ENCODE results near the gene DHRS3.
"Not testable (repeated sequence)": the region's sequence is repeated elsewhere in the genome, so short reads cannot be mapped to it uniquely, and the experiment has no call there.

DHRS3 gene

DNA sequence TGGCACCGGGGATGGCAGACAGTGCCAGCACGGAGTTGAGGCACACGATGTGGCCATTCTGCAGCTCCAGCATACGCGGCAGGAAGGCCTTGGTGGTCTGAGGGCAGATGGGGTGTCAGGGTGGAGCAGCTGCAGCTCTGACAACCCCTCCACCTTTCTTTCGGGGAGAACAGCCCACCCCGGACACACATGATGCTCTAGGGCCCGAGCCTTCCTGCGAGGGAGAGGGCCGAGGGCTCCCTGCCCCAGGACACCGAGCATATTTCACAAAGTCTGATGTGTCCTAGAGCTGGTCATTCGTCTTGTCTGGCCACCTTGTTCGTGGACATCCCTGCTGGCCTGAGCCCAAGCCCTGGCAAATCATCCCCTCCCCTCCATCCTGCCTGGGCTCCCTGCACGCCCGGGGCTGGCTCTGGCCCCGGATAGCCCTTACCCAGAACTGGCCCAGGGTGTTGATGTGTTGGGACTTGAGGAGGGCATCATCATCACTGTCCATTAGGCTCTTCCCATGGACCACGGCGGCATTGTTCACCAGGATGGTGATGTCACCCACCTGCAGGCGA lies 39.1 kb downstream of the DHRS3 start:
- DNase-seq = no peak

DNA sequence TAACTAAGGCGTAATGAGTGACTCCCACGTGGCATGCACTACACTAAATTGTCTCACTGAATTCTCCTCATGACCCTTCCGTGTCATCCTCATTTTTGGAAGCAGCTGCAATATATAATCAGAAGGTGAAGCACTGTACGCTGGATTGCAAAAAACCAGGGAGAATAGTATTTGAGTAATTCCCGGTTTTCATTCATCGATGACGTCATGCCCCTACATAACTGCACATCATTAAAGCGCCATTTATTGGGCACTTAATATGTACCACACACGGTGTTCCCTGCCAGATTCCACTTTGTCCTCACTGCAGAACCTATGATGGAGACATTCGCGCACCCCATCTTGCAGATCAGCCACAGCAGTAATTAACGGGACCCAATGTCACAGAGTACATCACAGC lies 41.0 kb downstream of the DHRS3 start:
- no peak for DNase-seq

DNA sequence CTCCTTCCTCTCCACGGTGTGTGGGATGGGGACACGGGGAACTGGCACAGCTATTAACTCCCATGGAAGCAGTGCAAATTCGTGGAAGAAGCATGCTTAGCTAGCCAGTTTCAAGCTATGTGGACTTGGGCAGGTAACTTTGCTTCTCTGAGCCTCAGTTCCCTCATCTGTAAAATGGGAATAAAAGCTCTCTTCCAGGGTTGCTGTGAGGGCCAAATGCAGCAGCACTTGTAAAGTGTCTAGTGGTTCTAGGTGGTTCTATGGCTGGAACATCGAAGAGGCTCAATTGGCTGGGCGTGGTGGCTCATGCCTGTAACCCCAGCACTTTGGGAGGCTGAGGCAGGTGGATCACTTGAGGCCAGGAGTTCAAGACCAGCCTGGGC lies 43.3 kb downstream of the DHRS3 start:
- DNase-seq = no peak

DNA sequence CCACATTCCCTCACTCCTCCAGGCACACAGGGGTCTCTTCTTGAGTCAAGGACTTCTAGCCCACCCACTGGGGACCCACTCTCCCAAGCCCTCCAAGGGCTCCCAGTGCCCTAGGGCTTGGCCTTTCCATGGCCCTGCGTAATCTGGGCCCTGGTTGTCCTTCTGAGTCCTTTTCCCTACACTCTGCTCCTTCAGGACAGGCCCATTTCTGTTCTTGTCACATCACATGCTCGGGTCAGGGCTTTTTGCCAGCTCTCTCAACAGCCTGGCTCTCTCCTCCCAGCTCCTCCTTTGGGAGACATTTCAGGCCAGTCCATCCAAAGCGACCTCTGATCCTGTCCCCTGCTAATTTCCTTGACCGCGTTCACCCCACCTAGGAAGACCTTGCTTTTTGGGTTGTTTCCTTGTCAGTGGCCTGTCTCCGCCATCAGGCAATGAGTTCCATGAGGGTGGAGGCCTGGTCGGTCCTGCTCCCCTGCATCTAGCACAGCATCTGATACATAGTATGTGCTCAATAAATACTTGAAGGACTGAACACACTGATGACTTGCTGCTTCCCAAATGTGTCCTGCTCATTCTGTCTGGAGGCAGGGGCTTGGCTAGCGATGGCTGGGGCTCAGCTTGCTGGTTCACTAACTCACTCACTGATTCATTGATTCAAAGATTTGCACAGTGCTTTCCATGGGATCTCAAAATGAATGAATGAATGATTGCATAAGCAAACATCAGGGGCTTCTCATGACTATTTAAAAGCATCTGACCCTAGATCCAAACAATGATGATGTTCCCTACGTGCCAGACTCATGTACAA lies 44.8 kb downstream of the DHRS3 start:
- peak in 1 of 51 donors; percentile 4 for DNase-seq

DNA sequence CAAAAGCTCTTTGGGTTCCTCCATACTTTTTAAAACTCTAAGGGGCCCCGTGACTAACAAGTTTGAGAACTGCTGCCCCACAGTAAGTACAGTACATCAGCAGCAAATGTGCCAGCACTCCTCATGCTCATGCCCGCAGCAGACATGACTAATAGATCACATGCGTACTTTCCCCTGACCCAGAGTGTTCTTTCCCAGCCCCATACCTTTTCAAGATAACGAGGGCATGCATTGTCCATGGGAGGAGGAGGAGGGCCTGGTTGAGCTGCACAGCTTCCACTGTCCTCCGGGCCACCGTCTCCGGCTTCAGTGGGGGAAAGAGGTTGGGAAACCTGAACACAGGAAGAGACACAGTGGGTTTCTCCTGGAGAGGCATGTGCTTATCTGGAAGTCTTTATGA lies 45.5 kb downstream of the DHRS3 start:
- no peak for DNase-seq

DNA sequence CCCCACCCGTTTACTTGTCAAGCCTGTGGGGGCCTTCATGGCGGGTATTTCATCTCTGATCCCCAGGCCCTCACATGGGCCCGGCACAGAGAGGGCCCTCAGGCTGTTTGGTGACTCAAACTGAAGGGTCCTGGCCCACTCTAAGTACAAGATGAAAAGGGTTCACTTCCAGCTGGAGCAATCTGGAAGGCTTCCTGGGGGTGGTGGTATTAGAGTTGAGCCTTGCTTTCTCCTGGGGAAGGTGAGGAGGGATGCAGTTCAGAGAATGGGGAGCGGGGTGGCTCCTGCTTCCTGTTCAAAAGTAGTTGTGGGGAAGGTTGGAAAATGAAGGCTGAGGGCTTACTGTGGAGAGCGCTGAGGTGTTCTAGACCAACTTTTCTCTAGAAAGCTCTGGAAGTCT lies 47.7 kb downstream of the DHRS3 start:
- DNase-seq = no peak

DNA sequence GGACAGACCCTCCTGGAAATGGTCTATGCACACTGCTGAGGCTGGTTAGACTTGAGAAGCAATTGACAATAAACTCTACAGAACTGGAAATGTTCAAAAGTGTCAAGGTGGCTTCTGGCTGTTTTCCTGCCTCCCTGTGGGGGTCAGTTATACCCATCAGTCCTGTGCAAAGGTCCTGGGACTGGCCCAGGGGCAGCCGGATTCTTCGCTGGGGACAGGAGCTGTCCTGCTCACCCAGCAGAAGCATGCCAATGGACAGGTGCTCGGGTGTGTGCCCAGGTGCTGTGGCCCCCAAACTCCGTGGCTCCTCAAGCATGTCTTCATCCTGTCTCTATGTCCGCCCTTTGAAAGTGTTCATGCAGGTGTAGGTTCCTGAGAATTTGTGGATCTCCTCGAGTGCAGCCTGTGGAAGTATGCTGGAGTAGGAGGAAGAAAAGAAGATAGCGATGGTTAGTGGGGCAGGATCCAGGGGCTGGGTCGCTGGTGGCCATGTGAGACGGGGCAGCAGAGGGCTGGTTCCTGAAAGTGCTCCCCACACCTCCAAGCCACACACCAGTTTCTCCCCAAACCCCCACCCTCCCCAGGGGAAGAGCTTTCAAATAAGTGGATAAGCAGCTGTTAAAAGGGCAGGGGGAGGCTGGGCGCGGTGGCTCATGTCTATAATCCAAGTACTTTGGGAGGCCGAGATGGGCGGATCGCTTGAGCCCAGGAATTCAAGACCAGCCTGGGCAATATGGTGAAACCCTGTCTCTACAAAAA lies 49.8 kb downstream of the DHRS3 start:
- no peak for DNase-seq

DNA sequence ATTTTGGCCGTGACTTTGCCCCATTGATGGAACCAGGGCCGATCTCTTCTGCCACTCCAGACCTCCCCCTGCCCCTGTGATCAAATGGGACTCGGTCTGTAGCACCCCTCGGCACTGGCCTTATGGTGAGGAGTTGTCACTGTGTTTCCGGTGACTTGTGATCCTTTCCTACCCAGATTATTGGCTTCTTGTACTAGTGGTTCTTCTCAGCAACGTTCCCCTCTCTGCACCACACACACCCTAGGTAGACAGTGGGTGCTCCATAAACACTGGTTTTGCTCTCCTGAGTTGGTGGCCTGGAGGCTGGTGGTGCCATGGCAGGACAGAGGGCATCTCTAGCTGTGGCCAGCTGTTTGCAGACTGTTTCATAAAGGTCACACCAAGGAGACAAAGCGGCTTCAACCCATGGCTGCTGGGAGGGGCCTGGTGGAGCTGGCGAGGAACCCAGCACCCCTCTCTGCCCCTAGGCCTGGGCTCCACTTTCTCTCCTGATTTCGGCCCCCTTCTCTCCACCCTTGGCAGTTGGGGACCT lies 50.7 kb downstream of the DHRS3 start:
- DNase-seq = no peak

DNA sequence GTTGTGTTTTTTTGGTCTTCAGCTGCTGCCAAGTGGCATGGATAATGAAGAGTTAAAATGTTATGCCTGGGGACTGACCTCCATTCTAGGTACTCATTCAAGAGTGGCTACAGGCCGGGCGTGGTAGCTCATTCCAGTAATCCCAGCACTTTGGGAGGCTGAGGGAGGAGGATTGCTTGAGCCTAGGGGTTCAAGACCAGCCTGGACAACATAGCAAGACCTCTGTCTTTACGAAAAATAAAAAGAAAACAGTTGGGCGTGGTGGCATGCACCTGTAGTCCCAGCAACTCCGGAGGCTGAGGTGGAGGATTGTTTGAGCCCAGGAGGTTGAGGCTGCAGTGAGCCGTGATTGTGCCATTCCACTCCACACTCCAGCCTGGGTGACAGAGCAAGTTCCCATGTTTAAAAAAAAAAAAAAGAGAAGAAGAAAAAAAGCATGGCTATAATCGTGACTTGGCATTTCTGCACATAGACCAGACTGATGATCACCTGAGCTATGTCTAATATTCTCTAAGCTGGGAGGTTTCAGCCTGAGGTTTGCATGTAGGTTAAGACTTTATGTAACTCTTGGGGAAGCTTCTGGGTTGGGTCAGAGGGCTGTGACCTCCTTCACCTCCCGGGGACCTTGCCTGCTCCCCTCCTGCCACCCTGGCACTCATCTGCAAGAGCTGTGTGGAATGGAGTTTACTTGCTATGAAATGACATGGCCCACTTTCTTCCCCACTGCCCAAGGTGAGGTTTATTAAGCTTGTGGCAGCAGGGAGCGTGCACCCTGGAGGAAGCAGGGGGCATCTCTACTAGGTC lies 51.3 kb downstream of the DHRS3 start:
- DNase-seq = no peak

DNA sequence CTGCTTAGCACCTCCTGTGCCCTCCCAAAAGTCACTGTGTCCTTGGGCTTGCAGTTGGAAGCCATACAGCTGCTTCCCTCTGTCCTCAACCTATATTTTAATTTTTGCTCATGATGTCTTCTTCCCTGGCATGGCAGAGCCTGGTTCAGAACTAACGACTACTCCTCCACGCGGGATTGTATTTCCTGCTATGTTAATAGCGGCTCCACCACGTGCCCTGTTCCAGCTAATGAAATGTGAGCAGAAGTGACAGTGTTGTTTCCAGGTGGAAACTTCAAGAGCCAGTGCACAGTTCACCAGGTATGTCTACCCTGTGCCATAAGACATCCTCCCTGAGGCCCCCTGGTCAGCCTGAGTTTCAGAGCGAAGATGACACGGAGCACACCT lies 52.1 kb downstream of the DHRS3 start:
- no peak for DNase-seq

DNA sequence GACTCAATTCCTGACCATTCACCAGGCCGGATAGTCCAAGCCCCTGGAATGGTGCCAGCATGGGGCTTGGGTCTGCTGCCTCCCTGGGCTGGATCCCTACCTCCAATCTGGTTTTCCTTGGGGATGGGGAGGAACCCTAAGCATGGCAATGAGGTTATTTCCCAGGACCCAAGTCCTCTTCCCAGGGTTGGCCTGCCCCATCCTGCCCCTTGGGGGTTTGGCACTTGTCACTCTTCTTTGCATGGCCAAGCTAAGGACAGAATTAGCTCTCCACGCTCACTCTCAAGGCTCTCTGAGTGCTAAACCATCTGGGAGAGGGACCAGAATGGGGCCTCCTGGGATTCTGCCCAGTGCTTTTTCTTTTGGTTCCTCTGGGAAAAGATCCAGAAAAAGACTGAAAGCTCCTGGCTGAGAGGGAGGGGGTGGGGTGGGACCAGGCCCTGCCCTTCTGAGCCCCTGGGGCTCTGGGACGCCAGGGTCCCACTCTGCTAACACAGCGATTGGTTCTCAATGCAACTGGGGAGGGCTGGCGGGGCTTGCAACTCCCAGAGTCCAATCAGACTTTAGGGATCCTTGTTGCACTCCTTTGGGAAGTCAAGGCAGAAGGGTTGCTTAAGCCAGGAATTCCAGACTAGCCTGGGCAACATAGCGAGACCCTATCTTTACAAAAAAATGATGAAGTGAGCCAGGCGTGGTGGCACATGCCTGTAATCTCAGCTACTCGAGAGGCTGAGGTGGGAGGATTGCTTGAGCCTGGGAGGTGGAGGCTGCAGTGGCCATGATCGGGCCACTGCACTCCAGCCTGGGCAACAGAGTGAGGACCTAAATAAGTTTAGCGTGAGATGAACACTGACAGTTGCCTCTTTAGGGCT lies 52.7 kb downstream of the DHRS3 start:
- DNase-seq = peak in 23 of 51 donors; percentile 20 to 70 (median 48)

DNA sequence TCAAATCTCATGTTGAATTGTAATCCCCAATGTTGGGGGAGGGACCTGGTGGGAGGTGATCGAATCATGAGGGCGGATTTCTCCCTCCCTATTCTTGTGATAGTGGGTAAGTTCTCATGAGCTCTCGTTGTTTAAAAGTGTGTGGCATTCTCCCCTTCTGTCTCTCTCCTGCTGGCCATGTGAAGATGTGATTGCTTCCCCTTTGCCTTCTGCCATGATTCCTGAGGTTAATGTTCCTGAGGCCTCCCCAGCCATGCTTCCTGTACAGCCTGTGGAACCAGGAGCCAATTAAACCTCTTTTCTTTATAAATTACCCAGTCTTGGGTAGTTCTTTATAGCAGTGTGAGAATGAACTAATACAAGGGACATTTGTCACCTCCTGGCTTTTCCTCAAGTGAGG lies 53.8 kb downstream of the DHRS3 start:
- DNase-seq = not testable (repeated sequence)

DNA sequence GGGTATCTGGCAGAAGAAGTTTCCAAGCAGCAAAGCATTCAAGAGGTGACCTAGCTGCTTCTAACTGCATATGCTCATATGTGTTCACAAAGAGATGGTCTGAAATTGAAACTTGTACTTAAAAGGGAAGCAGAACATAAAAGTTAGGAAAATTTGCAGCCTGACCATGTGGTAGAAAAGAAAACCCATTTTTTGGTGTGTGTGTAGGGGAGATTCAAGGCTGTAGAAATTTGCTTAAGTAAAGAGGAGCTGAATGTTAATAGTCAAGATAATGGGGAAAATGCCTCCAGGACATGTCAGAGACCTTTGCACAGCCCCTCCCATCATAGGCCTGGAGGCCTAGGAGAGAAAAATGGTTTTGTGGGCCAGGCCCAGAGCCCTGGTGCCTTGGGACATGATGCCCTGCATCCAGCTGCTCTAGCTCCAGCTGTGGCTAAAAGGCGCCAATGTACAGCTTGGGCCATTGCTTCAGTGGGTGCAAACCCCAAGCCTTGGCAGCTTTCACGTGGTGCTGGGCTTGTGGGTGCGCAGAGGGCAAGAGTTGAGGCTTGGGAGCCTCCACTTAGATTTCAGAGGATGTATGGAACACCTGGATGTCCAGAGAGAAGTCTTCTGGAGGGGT lies 54.9 kb downstream of the DHRS3 start:
- DNase-seq = no peak

DNA sequence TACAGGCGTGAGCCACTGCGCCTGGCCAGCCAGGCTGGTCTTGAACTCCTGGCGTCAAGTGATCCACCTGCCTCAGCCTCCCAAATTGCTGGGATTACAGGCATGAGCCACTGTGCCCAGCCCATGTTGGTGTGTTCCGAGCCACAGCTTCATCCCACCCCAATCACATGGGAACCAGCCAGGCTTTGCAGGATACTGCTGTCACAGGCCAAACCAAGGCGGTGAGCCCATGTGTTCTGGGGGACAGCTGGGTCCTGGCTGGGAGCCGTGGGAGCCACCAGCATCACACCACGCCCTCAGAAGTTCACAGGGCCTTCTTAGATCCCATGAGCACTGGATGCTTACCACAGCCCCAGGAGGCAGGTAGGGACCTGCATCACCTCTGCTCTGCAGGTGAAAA lies 56.9 kb downstream of the DHRS3 start:
- no peak for DNase-seq

DNA sequence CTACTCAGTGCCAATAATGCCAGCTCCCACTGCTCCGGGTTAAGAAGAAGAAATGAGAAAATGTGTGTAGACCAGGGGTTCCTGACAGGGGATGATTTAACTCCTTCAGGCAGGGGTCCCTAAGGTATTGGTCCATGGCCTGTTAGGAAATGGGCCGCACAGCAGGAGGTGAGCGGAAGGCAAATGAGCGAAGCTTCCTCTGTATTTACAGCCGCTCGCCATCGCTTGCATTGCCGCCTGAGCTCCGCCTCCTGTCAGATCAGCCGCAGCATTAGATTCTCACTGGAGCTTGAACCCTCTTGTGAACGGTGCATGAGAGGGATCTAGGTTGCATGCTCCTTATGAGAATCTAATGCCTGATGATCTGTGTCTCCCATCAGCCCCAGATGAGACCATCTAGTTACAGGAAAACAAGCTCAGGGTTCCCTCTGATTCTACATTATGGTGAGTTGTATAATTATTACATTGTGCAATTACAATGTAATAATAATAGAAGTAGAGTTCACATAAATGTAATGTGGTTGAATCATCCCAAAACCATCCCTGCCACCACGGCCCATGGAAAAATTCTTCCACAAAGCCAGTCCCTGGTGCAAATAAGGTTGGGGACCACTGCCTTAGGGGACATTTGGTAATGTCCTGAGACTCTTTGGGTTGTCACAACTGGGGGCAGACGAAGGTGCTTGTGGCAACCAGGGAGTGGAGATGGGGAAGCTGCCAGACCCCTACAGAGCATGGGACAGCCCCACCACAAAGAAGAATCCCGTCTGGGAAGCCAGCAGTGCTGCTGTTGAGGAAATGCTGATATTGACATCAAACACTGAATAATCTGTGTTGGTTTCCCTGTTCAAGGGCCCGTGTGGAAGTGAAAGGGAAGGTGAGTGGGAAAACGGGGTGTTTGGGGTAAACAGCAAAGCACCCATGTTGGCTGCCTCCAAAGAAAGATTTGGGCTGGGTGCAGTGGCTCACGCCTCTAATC lies 60.8 kb downstream of the DHRS3 start:
- DNase-seq = no peak

DNA sequence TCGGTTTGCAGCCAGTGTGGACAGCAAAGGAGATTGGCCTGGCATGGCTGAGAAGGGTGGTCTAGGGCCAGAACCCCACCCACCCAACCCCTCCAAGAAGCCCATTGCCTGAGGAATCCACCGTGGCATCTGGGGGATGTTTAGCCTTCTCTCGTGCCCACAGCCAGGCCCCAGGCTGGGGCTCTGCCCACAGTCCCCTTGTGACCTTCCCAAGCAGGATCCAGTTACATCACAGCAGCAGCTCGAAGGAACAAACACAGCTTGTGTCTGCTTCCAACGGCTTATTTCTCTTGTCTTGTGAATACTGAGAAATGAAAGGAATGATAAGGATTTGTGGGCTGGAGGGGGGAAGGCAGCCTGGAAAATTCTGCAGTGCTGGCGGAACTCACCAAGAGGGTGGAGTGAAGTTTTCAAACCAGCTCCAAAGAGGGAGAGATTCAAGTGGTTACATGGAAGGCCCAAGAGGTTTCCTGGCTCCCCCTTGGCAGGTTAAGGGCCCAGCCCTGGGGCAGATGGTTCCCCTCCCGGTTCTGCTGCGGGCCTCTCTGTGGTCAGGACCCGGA lies 61.6 kb downstream of the DHRS3 start:
- DNase-seq = peak in 17 of 51 donors; percentile 12 to 61 (median 26)

DNA sequence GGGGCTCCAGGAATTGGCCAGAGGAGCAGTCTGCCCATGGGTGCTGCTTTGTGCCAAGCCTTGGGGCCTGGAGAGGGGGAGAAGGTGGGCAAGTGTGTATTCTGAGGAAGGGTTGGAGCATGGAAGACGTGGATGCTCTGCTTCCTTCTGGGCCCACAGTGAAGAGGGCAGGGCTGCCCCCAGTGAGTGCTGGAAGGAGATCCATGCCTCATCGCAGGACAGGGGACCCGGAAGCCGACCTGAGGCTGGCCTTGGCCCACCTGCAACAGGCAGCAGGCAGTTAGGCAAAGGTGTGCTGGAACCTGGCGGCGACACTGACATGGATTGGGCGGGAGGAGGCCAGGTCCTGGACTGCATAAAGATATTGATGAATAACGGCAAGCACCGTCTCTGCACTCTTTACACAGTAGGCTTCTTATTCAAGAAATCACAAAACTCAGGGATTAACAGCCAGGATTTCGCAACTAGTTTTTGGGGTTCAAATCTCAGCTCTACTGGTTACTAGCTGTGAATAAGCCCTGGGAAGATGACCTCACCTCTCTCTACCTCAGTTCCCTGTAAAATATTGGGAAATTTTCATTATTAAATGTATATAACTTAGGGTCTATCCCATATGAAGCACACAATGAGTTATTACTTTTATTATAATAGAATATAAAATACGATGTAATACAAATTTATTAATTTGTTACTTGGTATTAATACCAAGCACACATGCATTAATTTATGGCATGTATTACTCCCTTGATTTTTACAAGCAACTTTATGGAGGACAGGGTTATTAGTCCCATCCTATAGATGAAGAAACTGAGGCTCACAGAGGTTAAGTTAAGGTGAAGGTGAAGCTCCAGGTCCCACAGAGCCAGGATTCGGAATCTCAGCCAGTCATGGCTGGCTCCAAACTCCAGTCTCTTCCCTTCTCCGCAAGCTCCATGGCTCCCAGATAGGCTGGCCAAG lies 62.3 kb downstream of the DHRS3 start:
- no peak for DNase-seq
